Neural crest cell (in vitro differentiated cells): ENCODE results near the gene LAMTOR3. TPM values are rescaled to one million over a fixed set of nuclear protein-coding genes. Genes with fewer than 3 reads are reported as not detected.

Source experiments
- DNase-seq: peaks from one replicate; pipeline ENCODE4 v3.0.0; 2021; ENCODE audit warnings: low read depth, mixed read lengths, low spot score
- H3K27ac Mint-ChIP-seq: one replicate; pipeline ENCODE4 v1.8.0; 2021; ENCODE audit warnings: mild to moderate bottlenecking, mixed read lengths; ENCODE audit not compliant: unreplicated experiment
- H3K27me3 Mint-ChIP-seq: 2 replicates; pipeline ENCODE4 v1.8.0; 2021; ENCODE audit warnings: low read depth, mild to moderate bottlenecking, mixed read lengths
- H3K36me3 Mint-ChIP-seq: 2 replicates; pipeline ENCODE4 v1.8.0; 2021; ENCODE audit warnings: low read depth, mild to moderate bottlenecking, mixed read lengths
- H3K4me1 Mint-ChIP-seq: 2 replicates; pipeline ENCODE4 v1.8.0; 2021; ENCODE audit warnings: mixed read lengths
- H3K4me3 Mint-ChIP-seq: one replicate; pipeline ENCODE4 v1.8.0; 2021; ENCODE audit warnings: mild to moderate bottlenecking, mixed read lengths
- H3K9me3 Mint-ChIP-seq: 2 replicates; pipeline ENCODE4 v1.8.0; 2021; ENCODE audit warnings: mixed read lengths
- CTCF ChIP-seq: fragments of 200-600 bp; sonication (generic); conservative IDR thresholded peaks from 2 replicates; pipeline ENCODE4 v1.5.0; 2021; ENCODE audit warnings: antibody characterized with exemption, mild to moderate bottlenecking
- total RNA-seq: library from RNA; stranded (reverse); gene quantifications from 2 replicates; pipeline ENCODE4 v1.2.1, GENCODE V29; 2021

LAMTOR3 gene
- total RNA-seq, 1 donor from 2014 or later, result 41.8 TPM

- Mint-ChIP-seq H3K27me3 (no peaks in the 10 kb centered on the region), H3K4me1 (peaks cover 8% of the 10 kb centered on the region), H3K9me3 (no peaks in the 10 kb centered on the region), H3K36me3 (no peaks in the 10 kb centered on the region), H3K27ac (no peak overlapping the region), H3K4me3 (no peak overlapping the region)
- no peak for TF ChIP-seq CTCF
- DNase-seq, result no peak
These were observed 30.4 kb downstream of the LAMTOR3 start for GRCh38 chr4:99863804-99864203.

- H3K27me3 Mint-ChIP-seq, result no peaks in the 10 kb centered on the region
- DNase-seq, result no peak
- H3K4me1 Mint-ChIP-seq, result no peaks in the 10 kb centered on the region
- TF ChIP-seq CTCF, result no peak
- no peak overlapping the region for H3K27ac Mint-ChIP-seq
- no peak overlapping the region for H3K4me3 Mint-ChIP-seq
- no peaks in the 10 kb centered on the region for H3K36me3 Mint-ChIP-seq
- H3K9me3 Mint-ChIP-seq, result no peaks in the 10 kb centered on the region
These were observed 32.9 kb downstream of the LAMTOR3 start for GRCh38 chr4:99861120-99861905.

GRCh38 chr4:99860521-99860920, 33.7 kb downstream of the LAMTOR3 start:
- no peaks in the 10 kb centered on the region for H3K4me1 Mint-ChIP-seq
- H3K27me3 Mint-ChIP-seq, result no peaks in the 10 kb centered on the region
- H3K4me3 Mint-ChIP-seq, result no peak overlapping the region
- DNase-seq, result no peak
- H3K36me3 Mint-ChIP-seq, result no peaks in the 10 kb centered on the region
- H3K9me3 Mint-ChIP-seq, result no peaks in the 10 kb centered on the region
- no peak overlapping the region for H3K27ac Mint-ChIP-seq
- TF ChIP-seq CTCF, result no peak

GRCh38 chr4:99859618-99860017, 34.6 kb downstream of the LAMTOR3 start:
- H3K27ac Mint-ChIP-seq, result no peak overlapping the region
- TF ChIP-seq CTCF, result no peak
- H3K36me3 Mint-ChIP-seq, result no peaks in the 10 kb centered on the region
- H3K9me3 Mint-ChIP-seq, result peaks cover under 1% of the 10 kb centered on the region
- H3K4me3 Mint-ChIP-seq, result no peak overlapping the region
- H3K27me3 Mint-ChIP-seq, result no peaks in the 10 kb centered on the region
- peaks cover 6% of the 10 kb centered on the region for H3K4me1 Mint-ChIP-seq
- no peak for DNase-seq

- no peak for TF ChIP-seq CTCF
- Mint-ChIP-seq H3K4me1 (peaks cover 17% of the 10 kb centered on the region), H3K4me3 (no peak overlapping the region), H3K9me3 (peaks cover 3% of the 10 kb centered on the region), H3K36me3 (no peaks in the 10 kb centered on the region), H3K27me3 (no peaks in the 10 kb centered on the region), H3K27ac (no peak overlapping the region)
- DNase-seq, result no peak
These were observed 36.9 kb downstream of the LAMTOR3 start for GRCh38 chr4:99857307-99857706.
